GM12864 (cell line): ENCODE measurements around the gene CIAPIN1.

Source experiments
- DNase-seq: peaks from one replicate; pipeline ENCODE4 v3.0.0-alpha.2; 2011; ENCODE audit warnings: low read depth
- H3K4me3 ChIP-seq: 2 replicates; pipeline ENCODE4 v1.5.1; 2011; ENCODE audit warnings: mild to moderate bottlenecking, low read depth, low read length, control low read depth
- TF ChIP-seq, protein P1 (sequence below): IDR thresholded peaks from 2 replicates; pipeline ENCODE4 v1.5.1; 2011; ENCODE audit warnings: low read depth, mild to moderate bottlenecking, moderate library complexity, low read length, control low read depth, inconsistent platforms; ENCODE audit errors: missing control alignments

The CIAPIN1 gene

DNA sequence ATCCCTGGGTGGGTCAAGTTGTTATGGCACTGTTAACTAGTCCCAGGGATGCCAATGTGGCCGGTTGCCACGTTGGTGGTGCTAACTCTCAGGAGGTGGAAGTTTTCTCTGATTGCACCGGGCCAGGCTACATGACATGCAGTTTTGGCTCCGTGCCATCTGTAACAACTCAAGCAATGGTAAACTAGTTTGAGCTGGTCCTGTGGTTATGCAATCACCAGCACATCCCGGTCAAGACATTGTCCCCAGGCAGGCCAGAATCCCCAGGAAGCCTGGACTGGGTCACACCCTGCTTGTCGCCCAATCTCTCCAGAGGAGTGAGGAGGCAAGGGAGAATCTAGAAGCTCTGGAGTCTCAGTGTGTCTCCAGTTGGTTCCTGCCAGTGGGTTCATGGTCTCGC is 52.7 kb downstream of the CIAPIN1 start:
- TF ChIP-seq, protein P1, sequence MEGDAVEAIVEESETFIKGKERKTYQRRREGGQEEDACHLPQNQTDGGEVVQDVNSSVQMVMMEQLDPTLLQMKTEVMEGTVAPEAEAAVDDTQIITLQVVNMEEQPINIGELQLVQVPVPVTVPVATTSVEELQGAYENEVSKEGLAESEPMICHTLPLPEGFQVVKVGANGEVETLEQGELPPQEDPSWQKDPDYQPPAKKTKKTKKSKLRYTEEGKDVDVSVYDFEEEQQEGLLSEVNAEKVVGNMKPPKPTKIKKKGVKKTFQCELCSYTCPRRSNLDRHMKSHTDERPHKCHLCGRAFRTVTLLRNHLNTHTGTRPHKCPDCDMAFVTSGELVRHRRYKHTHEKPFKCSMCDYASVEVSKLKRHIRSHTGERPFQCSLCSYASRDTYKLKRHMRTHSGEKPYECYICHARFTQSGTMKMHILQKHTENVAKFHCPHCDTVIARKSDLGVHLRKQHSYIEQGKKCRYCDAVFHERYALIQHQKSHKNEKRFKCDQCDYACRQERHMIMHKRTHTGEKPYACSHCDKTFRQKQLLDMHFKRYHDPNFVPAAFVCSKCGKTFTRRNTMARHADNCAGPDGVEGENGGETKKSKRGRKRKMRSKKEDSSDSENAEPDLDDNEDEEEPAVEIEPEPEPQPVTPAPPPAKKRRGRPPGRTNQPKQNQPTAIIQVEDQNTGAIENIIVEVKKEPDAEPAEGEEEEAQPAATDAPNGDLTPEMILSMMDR, result no peak
- no peak overlapping the region for H3K4me3 ChIP-seq
- no peak for DNase-seq

DNA sequence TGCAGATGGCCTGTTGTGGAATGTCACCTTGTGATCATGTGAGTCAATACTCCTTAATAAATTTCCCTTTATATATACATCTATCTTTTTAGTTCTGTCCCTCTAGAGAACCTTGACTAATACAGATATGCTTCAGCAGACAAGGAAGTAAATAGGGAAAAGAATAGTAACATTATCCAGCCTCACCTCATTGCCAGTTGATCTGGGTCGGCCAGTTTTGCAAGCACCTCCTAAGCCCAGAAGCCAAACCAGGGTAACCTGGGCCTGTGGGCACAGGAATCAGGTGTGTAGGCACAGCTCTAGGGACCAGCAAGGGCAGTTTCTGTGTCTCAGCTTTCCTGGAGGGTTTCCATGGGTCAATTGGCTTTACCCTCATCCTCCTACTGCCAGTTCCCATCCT is 54.5 kb downstream of the CIAPIN1 start:
- H3K4me3 ChIP-seq, result no peak overlapping the region
- DNase-seq, result no peak
- TF ChIP-seq, protein P1, result no peak

DNA sequence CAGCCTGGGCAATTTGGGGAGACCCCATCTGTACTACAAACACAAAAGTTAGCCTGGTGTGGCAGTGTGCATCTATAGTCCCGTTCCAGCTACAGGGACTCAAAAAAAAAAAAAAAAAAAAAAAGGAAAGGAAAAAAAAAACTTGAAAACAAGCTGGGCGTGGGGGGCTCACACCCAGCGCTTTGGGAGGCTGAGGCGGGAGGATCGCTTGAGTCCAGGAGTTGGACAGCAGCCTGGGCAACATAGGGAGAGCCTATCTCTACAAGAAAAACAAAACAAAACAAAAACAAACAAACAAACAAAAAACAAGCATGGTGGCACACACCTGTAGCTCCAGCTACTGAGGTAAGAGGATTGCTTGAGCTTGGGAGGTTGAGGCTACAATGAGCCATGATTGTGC is 55.5 kb downstream of the CIAPIN1 start:
- TF ChIP-seq, protein P1, result no peak
- H3K4me3 ChIP-seq, result no peak overlapping the region

DNA sequence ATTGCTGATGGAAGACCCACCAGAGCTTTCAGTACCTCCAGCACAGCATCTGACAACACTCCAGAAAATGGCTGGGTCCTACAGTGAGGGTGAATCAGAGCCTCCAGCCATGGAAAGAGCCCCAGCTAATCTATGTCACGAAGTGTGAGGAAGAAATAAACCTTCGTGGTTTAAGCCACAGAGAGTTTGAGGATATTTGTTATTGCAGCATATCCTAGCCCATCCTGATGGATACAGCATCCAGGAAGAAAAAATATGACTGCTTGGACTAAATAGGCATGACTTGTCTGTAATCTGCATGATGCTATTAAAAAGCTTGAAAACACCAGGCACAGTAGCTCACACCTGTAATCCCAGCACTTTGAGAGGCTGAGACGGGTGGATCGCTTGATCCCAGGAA is 55.9 kb downstream of the CIAPIN1 start:
- H3K4me3 ChIP-seq, result no peak overlapping the region
- DNase-seq, result no peak
- TF ChIP-seq, protein P1, result no peak

More for the DNA sequence above, 55.5 kb downstream of the CIAPIN1 start:
- DNase-seq, result no peak

DNA sequence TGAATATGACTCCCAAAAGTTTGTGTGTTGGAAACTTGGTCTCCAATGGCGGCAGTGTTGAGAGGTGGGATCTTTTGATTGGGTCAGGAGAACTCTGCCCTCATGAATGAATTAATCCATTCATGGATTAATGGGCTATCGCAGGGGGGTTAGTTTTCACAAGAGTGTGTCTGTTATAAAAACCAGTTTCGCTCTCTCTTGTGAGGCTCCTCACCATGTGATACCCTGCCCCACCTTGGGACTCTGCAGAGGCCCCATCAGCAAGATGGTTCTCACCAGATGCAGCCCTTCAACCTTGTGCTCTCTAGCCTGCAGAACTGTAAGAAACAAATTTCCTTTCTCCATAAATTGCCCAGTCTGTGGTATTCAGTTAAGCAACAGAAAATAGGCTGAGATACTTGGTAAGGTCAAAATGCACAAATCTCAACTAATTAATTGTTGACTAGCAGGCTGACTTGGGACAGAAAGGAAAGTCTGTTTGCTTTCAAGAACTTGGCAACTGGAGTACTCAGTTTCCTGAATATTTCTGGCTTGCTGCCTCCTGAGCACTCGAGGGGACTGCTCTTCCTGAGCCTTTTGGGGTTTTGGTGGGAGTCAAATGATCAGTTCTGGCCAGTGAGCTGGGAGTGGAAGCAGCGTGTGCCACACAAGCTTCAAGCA is 56.4 kb downstream of the CIAPIN1 start:
- no peak overlapping the region for H3K4me3 ChIP-seq
- no peak for DNase-seq
- TF ChIP-seq, protein P1, result no peak

DNA sequence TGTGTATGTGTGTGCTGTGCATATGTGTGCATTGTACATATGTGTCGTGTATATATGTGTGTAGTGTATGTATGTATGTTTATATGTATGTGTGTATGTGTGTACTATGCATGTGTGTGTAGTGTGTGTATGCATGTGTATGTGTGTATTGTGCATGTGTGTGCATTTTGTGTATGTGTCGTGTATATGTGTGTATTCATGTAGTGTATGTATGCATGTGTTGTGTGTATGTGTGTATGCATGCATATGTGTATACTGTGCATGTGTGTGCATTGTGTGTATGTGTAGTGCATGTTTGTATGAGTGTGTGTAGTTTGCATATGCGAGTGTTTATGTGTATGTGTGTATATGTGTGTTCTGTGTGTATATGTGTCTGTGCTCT is 58.1 kb downstream of the CIAPIN1 start:
- TF ChIP-seq, protein P1, result no peak
- DNase-seq, result no peak
- H3K4me3 ChIP-seq, result no peak overlapping the region
